ENCODE results near the gene CRYBG3.
"Not testable (repeated sequence)": the region's sequence is repeated elsewhere in the genome, so short reads cannot be mapped to it uniquely, and the experiment has no call there.

Gene CRYBG3

GRCh38 chr3:97821774-97822358 lies at the start of gene CRYBG3:
CRYBG3 (plus strand) TSS chr3:97822011; CDS start chr3:97822207, 196 bp downstream.
- no peak for FAIRE-seq

- FAIRE-seq, result no peak
These were observed 48.9 kb upstream of the CRYBG3 start for GRCh38 chr3:97772926-97773325.

GRCh38 chr3:97778152-97778551 lies 43.7 kb upstream of the CRYBG3 start:
- no peak for FAIRE-seq

- FAIRE-seq, result peak; percentile 77
These were observed 28.3 kb upstream of the CRYBG3 start for GRCh38 chr3:97793420-97794019.

- FAIRE-seq, result no peak
These were observed 25.9 kb upstream of the CRYBG3 start for GRCh38 chr3:97795951-97796350.

GRCh38 chr3:97804471-97804870 lies 17.3 kb upstream of the CRYBG3 start:
- no peak for FAIRE-seq

GRCh38 chr3:97810779-97811390 lies 10.9 kb upstream of the CRYBG3 start:
- no peak for FAIRE-seq

- no peak for FAIRE-seq
These were observed 6.5 kb upstream of the CRYBG3 start for GRCh38 chr3:97815149-97815917.

- FAIRE-seq, result no peak
These were observed 5.0 kb upstream of the CRYBG3 start for GRCh38 chr3:97816811-97817210.

- no peak for FAIRE-seq
These were observed 3.8 kb upstream of the CRYBG3 start for GRCh38 chr3:97817965-97818364.

- no peak for FAIRE-seq
These were observed 1.0 kb upstream of the CRYBG3 start for GRCh38 chr3:97820780-97821179.

- FAIRE-seq, result no peak
These were observed 481 bp upstream of the CRYBG3 start for GRCh38 chr3:97821287-97821773.

GRCh38 chr3:97822359-97822775 lies 556 bp downstream of the CRYBG3 start:
- FAIRE-seq, result no peak

GRCh38 chr3:97823046-97824004 lies 1.5 kb downstream of the CRYBG3 start:
- no peak for FAIRE-seq

GRCh38 chr3:97825101-97825500 lies 3.3 kb downstream of the CRYBG3 start:
- FAIRE-seq, result no peak

GRCh38 chr3:97827741-97828471 lies 6.1 kb downstream of the CRYBG3 start:
- no peak for FAIRE-seq

- no peak for FAIRE-seq
These were observed 7.4 kb downstream of the CRYBG3 start for GRCh38 chr3:97829198-97829597.

- no peak for FAIRE-seq
These were observed 8.8 kb downstream of the CRYBG3 start for GRCh38 chr3:97830638-97831037.

- no peak for FAIRE-seq
These were observed 9.3 kb downstream of the CRYBG3 start for GRCh38 chr3:97831140-97831539.

GRCh38 chr3:97833184-97833583 lies 11.4 kb downstream of the CRYBG3 start:
- FAIRE-seq, result not testable (repeated sequence)

- no peak for FAIRE-seq
These were observed 13.9 kb downstream of the CRYBG3 start for GRCh38 chr3:97835761-97836160.

- no peak for FAIRE-seq
These were observed 16.6 kb downstream of the CRYBG3 start for GRCh38 chr3:97838393-97838792.
